ENCODE measurements around the gene DHRS3. TPM values are rescaled to one million over a fixed set of nuclear protein-coding genes. Genes with fewer than 3 reads are reported as not detected.
A peak's percentile ranks its signal among the peaks of the same experiment; 100 is the strongest.

DHRS3 gene
- total RNA-seq, 1 donor from 2014 or later = 63.7 TPM

DNA sequence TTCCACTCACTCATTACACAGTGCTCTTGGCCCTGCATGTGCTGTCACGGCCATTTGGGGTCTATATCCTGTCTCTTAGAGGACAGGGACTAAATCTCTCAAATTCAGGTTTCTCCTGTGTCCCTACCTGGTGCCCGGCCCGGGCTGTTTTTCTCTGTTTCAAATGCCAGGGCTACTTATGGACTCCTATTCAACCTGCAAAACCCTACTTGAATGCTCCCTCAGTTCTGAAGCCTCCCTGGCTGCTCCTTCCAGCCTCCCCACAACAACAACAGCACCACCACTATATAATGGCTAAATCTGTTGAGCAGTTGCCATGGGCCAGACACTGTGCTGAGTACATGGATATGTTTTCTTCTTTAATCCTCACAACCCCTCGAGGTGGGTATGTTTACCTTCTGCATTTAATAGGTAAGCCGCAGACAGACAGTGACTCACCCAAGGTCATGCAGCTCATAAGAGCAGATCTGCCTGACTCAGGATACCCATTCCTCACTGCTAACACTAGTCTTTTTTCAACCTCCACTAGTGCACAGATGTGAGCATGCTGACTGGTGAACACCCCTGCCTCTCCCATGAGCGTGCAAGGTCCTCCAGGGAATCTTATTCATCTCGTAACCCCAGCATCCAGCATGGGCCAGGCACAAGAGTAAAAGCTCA, 29.9 kb downstream of the DHRS3 start:
- H3K4me3 ChIP-seq (ENCODE audit: low read depth, low read length) = no peak overlapping the region
- TF ChIP-seq, protein P1, sequence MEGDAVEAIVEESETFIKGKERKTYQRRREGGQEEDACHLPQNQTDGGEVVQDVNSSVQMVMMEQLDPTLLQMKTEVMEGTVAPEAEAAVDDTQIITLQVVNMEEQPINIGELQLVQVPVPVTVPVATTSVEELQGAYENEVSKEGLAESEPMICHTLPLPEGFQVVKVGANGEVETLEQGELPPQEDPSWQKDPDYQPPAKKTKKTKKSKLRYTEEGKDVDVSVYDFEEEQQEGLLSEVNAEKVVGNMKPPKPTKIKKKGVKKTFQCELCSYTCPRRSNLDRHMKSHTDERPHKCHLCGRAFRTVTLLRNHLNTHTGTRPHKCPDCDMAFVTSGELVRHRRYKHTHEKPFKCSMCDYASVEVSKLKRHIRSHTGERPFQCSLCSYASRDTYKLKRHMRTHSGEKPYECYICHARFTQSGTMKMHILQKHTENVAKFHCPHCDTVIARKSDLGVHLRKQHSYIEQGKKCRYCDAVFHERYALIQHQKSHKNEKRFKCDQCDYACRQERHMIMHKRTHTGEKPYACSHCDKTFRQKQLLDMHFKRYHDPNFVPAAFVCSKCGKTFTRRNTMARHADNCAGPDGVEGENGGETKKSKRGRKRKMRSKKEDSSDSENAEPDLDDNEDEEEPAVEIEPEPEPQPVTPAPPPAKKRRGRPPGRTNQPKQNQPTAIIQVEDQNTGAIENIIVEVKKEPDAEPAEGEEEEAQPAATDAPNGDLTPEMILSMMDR (IDR thresholded peaks at IDR 0.05; ENCODE audit: insufficient read depth, low read length, severe bottlenecking) = no peak
- FAIRE-seq (no peak), DNase-seq (ENCODE audit: low read depth) (peak; percentile 84)
- no peaks in the 10 kb centered on the region for H3K27me3 ChIP-seq (ENCODE audit: control insufficient read depth, insufficient read depth, low read length)
- H3K36me3 ChIP-seq (ENCODE audit: control insufficient read depth, insufficient read depth, low read length) = peaks cover 1% of the 10 kb centered on the region

DNA sequence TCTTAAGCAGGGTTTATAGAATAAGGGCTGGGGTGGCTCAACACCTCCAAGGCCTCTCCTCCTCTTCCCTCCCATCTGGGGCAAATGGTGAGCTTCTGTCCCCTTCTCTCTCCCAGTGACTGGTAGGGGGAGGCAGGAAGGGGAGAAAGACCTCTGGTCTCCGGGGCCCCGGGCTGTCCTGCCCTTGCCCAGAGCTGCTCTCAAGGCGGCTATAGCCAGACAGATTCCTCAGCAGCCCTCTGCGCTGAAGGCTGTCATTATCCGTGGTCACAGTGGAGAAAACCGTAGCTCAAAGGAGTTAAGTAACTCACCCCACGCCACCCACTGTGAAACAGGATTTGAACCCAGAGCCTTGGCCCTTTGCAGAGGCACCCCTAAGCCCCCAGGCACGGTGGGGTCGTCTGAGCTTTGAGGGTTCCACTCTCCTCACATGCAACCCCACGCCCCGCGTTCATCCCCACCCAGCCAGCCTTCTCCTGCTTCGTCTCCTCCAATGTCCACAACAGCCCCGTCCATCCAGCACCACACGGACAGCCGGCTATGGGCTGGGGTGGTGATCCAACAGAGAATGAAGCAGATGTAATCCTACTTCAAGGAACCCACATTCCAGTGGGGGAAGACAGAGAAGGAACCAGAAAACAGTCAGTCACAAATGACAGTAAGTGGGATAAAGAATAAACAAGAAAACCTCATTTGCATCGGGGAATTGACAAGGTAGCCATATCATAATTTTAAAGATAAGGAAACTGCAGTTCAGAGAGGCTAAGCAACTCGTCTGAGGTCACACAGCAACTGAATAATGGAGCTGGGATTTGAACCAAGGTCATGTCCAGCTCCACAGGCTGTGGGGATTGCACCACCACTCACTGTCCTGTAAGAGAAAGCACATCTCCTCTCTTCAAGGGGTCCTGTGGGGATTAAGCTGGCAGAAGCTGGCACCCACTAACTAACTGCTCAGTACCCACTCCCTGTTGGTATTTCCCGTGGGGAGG, 31.8 kb downstream of the DHRS3 start:
- TF ChIP-seq, protein P1 (IDR thresholded peaks at IDR 0.05; ENCODE audit: insufficient read depth, low read length, severe bottlenecking) = no peak
- Histone ChIP-seq H3K4me3 (ENCODE audit: low read depth, low read length) (no peak overlapping the region), H3K27me3 (ENCODE audit: control insufficient read depth, insufficient read depth, low read length) (no peaks in the 10 kb centered on the region), H3K36me3 (ENCODE audit: control insufficient read depth, insufficient read depth, low read length) (peaks cover 1% of the 10 kb centered on the region)
- FAIRE-seq (no peak), DNase-seq (ENCODE audit: low read depth) (no peak)

DNA sequence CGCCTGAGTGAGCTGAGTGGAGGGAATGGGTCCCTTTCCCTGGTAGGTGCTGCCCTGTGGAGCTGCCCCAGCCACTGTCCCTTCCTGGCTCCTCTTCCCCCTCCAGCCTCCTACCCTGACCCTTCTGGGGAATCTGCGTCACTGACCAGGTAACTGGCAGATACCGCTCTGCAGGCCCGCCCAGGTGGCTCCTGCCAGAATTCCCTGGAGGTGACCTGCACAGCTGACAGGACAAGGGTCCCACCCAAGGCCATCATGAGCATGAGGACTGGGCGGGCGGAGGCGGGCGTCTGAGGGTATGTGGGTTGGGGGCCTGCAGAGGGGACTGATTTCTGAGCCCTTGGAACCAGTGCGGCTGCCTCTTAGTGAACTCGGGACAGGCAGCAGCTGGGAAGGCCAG, 32.5 kb downstream of the DHRS3 start:
- TF ChIP-seq, protein P1 (IDR thresholded peaks at IDR 0.05; ENCODE audit: insufficient read depth, low read length, severe bottlenecking) = no peak
- FAIRE-seq (no peak), DNase-seq (ENCODE audit: low read depth) (no peak)
- no peaks in the 10 kb centered on the region for H3K27me3 ChIP-seq (ENCODE audit: control insufficient read depth, insufficient read depth, low read length)
- H3K4me3 ChIP-seq (ENCODE audit: low read depth, low read length) = no peak overlapping the region
- peaks cover 1% of the 10 kb centered on the region for H3K36me3 ChIP-seq (ENCODE audit: control insufficient read depth, insufficient read depth, low read length)

DNA sequence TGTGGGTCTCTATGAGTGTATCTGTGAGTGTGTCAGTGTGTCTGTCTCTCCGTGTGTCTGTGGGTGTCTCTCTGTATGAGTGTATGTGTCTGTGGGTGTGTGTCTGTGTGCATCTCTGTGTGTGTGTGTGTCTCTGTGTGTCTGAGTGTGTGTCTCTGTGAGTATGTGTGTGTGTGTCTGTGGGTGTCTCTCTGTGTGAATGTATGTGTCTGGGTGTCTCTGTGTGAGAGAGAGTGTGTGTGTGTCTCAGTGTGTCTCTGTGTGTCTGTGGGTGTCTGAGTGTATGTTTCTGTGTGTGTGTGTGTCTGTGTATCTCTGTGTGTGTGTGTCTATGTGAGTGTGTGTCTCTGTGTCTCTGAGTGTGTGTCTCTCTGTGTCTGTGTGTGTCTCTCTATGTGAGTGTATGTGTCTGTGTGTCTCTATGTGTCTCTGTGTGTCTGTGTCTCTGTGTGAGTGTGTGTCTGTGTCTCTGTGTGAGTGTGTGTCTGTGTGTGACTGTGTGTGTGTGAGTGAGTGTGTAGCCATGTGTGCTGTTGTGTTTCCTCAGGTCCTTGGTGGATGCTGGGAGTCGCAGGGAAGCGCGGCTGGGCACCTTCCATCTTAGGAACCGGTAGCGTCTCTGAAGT, 33.0 kb downstream of the DHRS3 start:
- FAIRE-seq = peak; percentile 64
- no peak overlapping the region for H3K4me3 ChIP-seq (ENCODE audit: low read depth, low read length)
- peaks cover 2% of the 10 kb centered on the region for H3K36me3 ChIP-seq (ENCODE audit: control insufficient read depth, insufficient read depth, low read length)
- no peak for DNase-seq (ENCODE audit: low read depth)
- TF ChIP-seq, protein P1 (IDR thresholded peaks at IDR 0.05; ENCODE audit: insufficient read depth, low read length, severe bottlenecking) = no peak
- no peaks in the 10 kb centered on the region for H3K27me3 ChIP-seq (ENCODE audit: control insufficient read depth, insufficient read depth, low read length)

DNA sequence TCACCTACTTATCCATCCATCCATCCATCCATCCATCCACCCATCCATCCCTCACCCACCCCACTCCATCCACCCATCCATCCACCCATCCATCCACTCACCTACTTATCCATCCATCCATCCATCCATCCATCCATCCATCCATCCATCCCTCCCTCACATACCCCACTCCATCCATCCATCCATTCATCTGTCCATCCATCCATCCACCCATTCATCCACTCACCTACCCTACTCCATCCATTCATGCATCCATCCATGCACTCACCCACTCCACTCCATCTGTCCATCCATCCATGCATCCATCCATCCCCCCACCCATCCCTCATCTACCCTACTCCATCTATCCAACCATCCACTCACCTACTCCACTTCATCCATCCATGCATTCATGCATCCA, 34.5 kb downstream of the DHRS3 start:
- FAIRE-seq (no peak), DNase-seq (ENCODE audit: low read depth) (no peak)
- TF ChIP-seq, protein P1 (IDR thresholded peaks at IDR 0.05; ENCODE audit: insufficient read depth, low read length, severe bottlenecking) = no peak
- H3K4me3 ChIP-seq (ENCODE audit: low read depth, low read length) = no peak overlapping the region
- H3K36me3 ChIP-seq (ENCODE audit: control insufficient read depth, insufficient read depth, low read length) = peaks cover 10% of the 10 kb centered on the region
- no peaks in the 10 kb centered on the region for H3K27me3 ChIP-seq (ENCODE audit: control insufficient read depth, insufficient read depth, low read length)

All from bronchial epithelial cell (primary cell).